ENCODE results near the gene CBY1. TPM values are rescaled to one million over a fixed set of nuclear protein-coding genes. Genes with fewer than 3 reads are reported as not detected.

The CBY1 gene
- total RNA-seq, 2 donors from 2014 or later: 13.8 TPM

DNA sequence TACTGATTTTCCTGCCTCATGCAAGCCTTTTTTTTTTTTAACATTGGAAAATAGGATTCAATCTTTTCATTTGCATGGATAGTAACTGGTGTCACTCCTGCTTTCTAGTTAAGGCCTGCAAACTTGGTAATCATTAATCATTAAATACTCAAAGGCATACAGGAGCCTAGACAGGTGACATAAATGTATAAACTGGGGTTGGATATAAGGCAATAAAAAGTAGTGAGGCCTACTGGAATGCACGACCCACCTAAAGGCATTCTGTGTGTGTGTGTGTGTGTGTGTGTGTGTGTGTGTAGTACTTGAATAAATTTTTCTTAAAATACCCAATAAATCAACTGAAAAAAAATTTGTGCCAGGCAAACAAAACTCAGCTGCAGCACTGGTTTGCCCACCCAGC lies 33.2 kb downstream of the CBY1 start:
- Histone ChIP-seq H3K4me1 (ENCODE audit: control insufficient read depth in 1 of 2, low read depth in 2 of 2) (peaks cover 0 to 5% of the 10 kb centered on the region in 2 donors), H3K9me3 (no peaks in the 10 kb centered on the region), H3K27ac (no peak overlapping the region), H3K27me3 (replicated peaks; ENCODE audit: insufficient read depth) (no peaks in the 10 kb centered on the region), H3K36me3 (peaks cover 50% of the 10 kb centered on the region), H3K4me3 (no peak overlapping the region)
- TF ChIP-seq, protein P1, sequence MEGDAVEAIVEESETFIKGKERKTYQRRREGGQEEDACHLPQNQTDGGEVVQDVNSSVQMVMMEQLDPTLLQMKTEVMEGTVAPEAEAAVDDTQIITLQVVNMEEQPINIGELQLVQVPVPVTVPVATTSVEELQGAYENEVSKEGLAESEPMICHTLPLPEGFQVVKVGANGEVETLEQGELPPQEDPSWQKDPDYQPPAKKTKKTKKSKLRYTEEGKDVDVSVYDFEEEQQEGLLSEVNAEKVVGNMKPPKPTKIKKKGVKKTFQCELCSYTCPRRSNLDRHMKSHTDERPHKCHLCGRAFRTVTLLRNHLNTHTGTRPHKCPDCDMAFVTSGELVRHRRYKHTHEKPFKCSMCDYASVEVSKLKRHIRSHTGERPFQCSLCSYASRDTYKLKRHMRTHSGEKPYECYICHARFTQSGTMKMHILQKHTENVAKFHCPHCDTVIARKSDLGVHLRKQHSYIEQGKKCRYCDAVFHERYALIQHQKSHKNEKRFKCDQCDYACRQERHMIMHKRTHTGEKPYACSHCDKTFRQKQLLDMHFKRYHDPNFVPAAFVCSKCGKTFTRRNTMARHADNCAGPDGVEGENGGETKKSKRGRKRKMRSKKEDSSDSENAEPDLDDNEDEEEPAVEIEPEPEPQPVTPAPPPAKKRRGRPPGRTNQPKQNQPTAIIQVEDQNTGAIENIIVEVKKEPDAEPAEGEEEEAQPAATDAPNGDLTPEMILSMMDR (IDR thresholded peaks at IDR 0.05): no peak
- ATAC-seq (ENCODE audit: insufficient number of reproducible peaks, low FRiP score, low read depth) (no peak), DNase-seq (ENCODE audit: low spot score) (no peak)

DNA sequence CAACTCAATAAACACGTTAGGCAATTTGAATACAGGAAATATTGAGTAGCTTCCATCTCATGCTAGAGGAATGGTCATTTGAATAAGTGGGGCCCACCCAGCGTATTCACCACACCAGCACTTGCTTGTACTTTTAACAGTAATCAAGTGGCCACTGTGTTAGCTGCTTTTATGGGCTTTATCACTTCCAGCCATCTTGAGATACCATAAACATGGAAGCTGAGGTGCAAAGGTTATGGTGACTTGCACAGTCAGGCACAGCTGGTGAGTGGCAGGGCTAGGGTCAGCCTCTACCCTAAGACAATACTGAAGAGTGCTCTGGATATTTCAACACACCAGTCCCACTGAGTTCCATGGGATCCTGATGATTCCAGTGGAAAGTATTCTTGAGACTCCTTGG lies 37.6 kb downstream of the CBY1 start:
- no peak for DNase-seq (ENCODE audit: low spot score)
- H3K4me1 ChIP-seq (ENCODE audit: control insufficient read depth in 1 of 2, low read depth in 2 of 2): peaks cover 30 to 47% of the 10 kb centered on the region in 2 donors
- H3K36me3 ChIP-seq: peaks cover 10% of the 10 kb centered on the region
- no peak overlapping the region for H3K4me3 ChIP-seq
- TF ChIP-seq, protein P1 (IDR thresholded peaks at IDR 0.05): no peak
- ATAC-seq (ENCODE audit: insufficient number of reproducible peaks, low FRiP score, low read depth): no peak
- no peaks in the 10 kb centered on the region for H3K27me3 ChIP-seq (replicated peaks; ENCODE audit: insufficient read depth)
- H3K27ac ChIP-seq: no peak overlapping the region
- H3K9me3 ChIP-seq: no peaks in the 10 kb centered on the region

GRCh38 chr22:38694940-38695339 lies 38.5 kb downstream of the CBY1 start:
- H3K4me1 ChIP-seq (ENCODE audit: control insufficient read depth in 1 of 2, low read depth in 2 of 2): peaks cover 33 to 56% of the 10 kb centered on the region in 2 donors
- no peaks in the 10 kb centered on the region for H3K9me3 ChIP-seq
- peak overlapping the region in 1 of 2 donors; percentile 96 for H3K27ac ChIP-seq

DNA sequence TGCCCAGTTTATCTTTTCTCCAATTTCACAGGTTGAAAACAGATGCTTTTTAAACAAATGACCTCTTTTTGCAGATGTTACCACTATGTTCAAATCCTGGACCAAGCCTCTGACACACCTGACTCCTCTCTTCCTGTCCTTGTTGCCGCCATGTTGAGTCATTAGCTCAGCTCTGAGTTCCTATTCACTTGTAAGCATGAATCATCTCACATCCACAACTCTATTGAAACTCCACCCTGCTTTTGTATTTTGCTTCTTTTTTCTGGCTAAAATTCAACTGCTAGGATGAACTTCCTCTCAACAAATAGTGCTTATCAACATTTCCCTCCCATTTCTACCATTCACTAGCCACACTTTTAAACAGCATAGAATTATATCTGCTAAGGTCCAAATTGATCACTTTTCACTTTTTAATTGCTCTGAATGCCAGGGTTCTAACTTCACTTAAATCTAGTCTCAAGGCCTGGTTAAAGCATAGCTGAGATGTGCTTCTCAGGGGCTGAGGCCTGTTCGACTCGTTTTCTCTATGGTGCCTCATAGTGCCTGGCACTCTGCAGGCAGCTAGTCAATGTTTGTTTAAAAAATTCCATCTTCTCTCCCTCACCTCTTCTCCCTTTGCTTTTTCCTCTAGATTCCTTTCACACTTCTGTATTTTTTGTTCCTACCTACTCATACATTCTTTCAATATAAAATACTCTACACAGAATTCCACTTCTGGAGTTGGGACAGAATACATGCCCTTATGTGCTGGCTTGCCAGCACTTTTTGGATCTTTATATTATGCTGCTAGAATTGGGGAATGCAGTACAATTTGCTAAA lies 40.4 kb downstream of the CBY1 start:
- H3K27me3 ChIP-seq (replicated peaks; ENCODE audit: insufficient read depth): no peaks in the 10 kb centered on the region
- TF ChIP-seq, protein P1 (IDR thresholded peaks at IDR 0.05): no peak
- H3K27ac ChIP-seq: peak overlapping the region; percentile 53 to 96
- H3K36me3 ChIP-seq: peaks cover 4% of the 10 kb centered on the region
- H3K4me3 ChIP-seq: peak overlapping the region; percentile 91
- H3K9me3 ChIP-seq: no peaks in the 10 kb centered on the region
- DNase-seq (ENCODE audit: low spot score): no peak
- ATAC-seq (ENCODE audit: insufficient number of reproducible peaks, low FRiP score, low read depth): no peak
- peaks cover 33 to 62% of the 10 kb centered on the region in 2 donors for H3K4me1 ChIP-seq (ENCODE audit: control insufficient read depth in 1 of 2, low read depth in 2 of 2)

More at GRCh38 chr22:38694940-38695339, 38.5 kb downstream of the CBY1 start:
- Histone ChIP-seq H3K4me3 (no peak overlapping the region), H3K36me3 (peaks cover 8% of the 10 kb centered on the region), H3K27me3 (replicated peaks; ENCODE audit: insufficient read depth) (no peaks in the 10 kb centered on the region)
- ATAC-seq (ENCODE audit: insufficient number of reproducible peaks, low FRiP score, low read depth): no peak
- TF ChIP-seq, protein P1 (IDR thresholded peaks at IDR 0.05): no peak
- DNase-seq (ENCODE audit: low spot score): no peak

- DNase-seq (ENCODE audit: low spot score) (no peak), ATAC-seq (ENCODE audit: insufficient number of reproducible peaks, low FRiP score, low read depth) (no peak)
- Histone ChIP-seq H3K4me3 (peak overlapping the region; percentile 91), H3K36me3 (peaks cover 4% of the 10 kb centered on the region), H3K27me3 (replicated peaks; ENCODE audit: insufficient read depth) (no peaks in the 10 kb centered on the region), H3K4me1 (ENCODE audit: control insufficient read depth in 1 of 2, low read depth in 2 of 2) (peaks cover 33 to 62% of the 10 kb centered on the region in 2 donors), H3K9me3 (no peaks in the 10 kb centered on the region), H3K27ac (peak overlapping the region; percentile 53 to 96)
- TF ChIP-seq, protein P1 (IDR thresholded peaks at IDR 0.05): no peak
Measured at GRCh38 chr22:38697425-38698089, 41.1 kb downstream of the CBY1 start.

Data from thoracic aorta (tissue), 2 donors.